Fibroblast of lung (primary cell): ENCODE measurements around the gene SNX20. TPM values are rescaled to one million over a fixed set of nuclear protein-coding genes. Genes with fewer than 3 reads are reported as not detected.
A peak's percentile ranks its signal among the peaks of the same experiment; 100 is the strongest.

ENCODE experiments used
- DNase-seq, 2 donors: peaks; one replicate each; pipeline versions ENCODE4 v3.0.0 to v3.0.0-alpha.2; 2010; ENCODE audit warnings: low read depth in 2 of 2
- H2AFZ ChIP-seq: 2 replicates; pipeline ENCODE4 v1.5.1; 2012; ENCODE audit warnings: low read length, control low read depth, inconsistent platforms
- H3K27ac ChIP-seq: 2 replicates; pipeline ENCODE4 v1.5.1; 2011; ENCODE audit warnings: low read length, control low read depth; ENCODE audit not compliant: insufficient read depth
- H3K27me3 ChIP-seq: 2 replicates; pipeline ENCODE4 v1.5.1; 2011; ENCODE audit warnings: mild to moderate bottlenecking, low read length; ENCODE audit not compliant: control insufficient read depth, insufficient read depth
- H3K36me3 ChIP-seq: 2 replicates; pipeline ENCODE4 v1.5.1; 2011; ENCODE audit warnings: low read length; ENCODE audit not compliant: control insufficient read depth, insufficient read depth
- H3K4me1 ChIP-seq: 2 replicates; pipeline ENCODE4 v1.5.1; 2011; ENCODE audit warnings: low read length; ENCODE audit not compliant: control insufficient read depth, insufficient read depth; ENCODE audit errors: extremely low read depth
- H3K4me2 ChIP-seq: 2 replicates; pipeline ENCODE4 v1.5.1; 2011; ENCODE audit warnings: low read length, control low read depth; ENCODE audit not compliant: insufficient read depth; ENCODE audit errors: extremely low read depth
- H3K4me3 ChIP-seq, 4 experiments: fragments of 200-600 bp in 1 of 4; sonication (generic) in 1 of 4; replicated peaks in 1 of 4; 2 replicates each; pipeline ENCODE4 v1.5.1; 2011 to 2016; ENCODE audit warnings: low read length in 4 of 4, low read depth in 3 of 4, mild to moderate bottlenecking in 3 of 4, control low read depth in 2 of 4, inconsistent platforms in 1 of 4, mixed read lengths in 1 of 4; ENCODE audit not compliant: insufficient read depth in 1 of 4; ENCODE audit errors: control extremely low read depth in 1 of 4
- H3K79me2 ChIP-seq: 2 replicates; pipeline ENCODE4 v1.5.1; 2012; ENCODE audit warnings: mild to moderate bottlenecking, low read length, inconsistent platforms; ENCODE audit not compliant: control insufficient read depth, insufficient read depth
- H3K9ac ChIP-seq: 2 replicates; pipeline ENCODE4 v1.5.1; 2011; ENCODE audit warnings: mild to moderate bottlenecking, low read length, control low read depth; ENCODE audit not compliant: insufficient read depth
- H3K9me3 ChIP-seq: 2 replicates; pipeline ENCODE4 v1.5.1; 2012; ENCODE audit warnings: low read depth, low read length; ENCODE audit not compliant: control insufficient read depth, insufficient read depth
- H4K20me1 ChIP-seq: 2 replicates; pipeline ENCODE4 v1.5.1; 2011; ENCODE audit warnings: low read length; ENCODE audit not compliant: control insufficient read depth, insufficient read depth; ENCODE audit errors: extremely low read depth
- CTCF ChIP-seq, 2 donors: IDR thresholded peaks in 1 of 2; conservative IDR thresholded peaks in 1 of 2; 1 replicate in 1 of 2; 2 replicates in 1 of 2; pipeline ENCODE4 v1.5.1; 2011 to 2012; ENCODE audit warnings: low read length in 2 of 2, control low read depth in 1 of 2, inconsistent platforms in 1 of 2, low read depth in 1 of 2, mild to moderate bottlenecking in 1 of 2
- EZH2 ChIP-seq: IDR thresholded peaks from 2 replicates; pipeline ENCODE4 v1.5.1; 2012; ENCODE audit warnings: low read length, control low read depth, mild to moderate bottlenecking; ENCODE audit errors: missing control alignments
- polyA plus RNA-seq, 2 donors: library from polyadenylated mRNA; depleted of rRNA in 1 of 2; stranded (reverse) in 1 of 2; unstranded in 1 of 2; fragments of >200 nt; gene quantifications; 2 replicates each; pipeline ENCODE4 v1.2.1, GENCODE V29; 2011 to 2012; ENCODE audit warnings: missing spikeins in 1 of 2
- total RNA-seq: library from RNA; depleted of rRNA; stranded (reverse); fragments of >200 nt; gene quantifications from 2 replicates; pipeline ENCODE4 v1.2.1, GENCODE V29; 2014

Gene SNX20
- total and polyA plus RNA-seq, 2 donors (not counting 1 experiment from before 2014, with no cell fraction given), result not detected

DNA sequence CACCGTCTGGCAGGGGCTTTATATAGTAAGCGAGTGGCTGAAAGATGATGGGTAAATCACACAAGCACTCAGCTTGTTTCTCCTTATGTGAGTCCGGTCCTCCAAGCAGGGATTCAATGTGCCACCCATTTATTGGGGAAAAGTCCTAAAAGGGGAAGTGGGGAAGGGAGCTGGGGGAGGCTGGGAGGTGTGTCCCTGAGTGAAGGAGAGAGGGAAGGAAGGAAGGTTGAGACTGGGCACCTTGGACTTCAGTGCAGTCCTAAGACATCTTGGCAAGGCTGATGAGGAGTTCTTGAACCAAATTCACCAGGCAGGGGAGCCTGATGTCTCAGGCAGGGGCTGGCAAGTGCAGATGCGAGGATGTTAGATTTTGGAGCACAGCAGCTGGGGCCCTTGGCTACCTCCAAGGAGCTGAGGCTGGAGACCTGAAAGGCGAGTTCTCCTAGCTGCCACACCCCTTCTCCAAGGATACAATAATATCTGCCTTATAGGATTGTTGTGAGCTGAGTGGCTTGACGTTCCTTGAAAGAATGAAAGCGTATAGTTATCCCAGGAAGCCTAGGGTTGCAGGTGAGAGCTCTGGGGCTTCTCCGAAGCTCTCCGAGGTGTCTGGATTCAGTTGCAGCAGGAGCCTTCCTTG is 37.8 kb upstream of the SNX20 start:
- Histone ChIP-seq H3K27ac (no peak overlapping the region), H3K4me2 (no peak overlapping the region), H2AFZ (no peak overlapping the region)

GRCh38 chr16:50718061-50718760 is 37.1 kb upstream of the SNX20 start:
- no peak for TF ChIP-seq EZH2
- TF ChIP-seq CTCF (conservative IDR thresholded peaks at IDR 0.05 in 1 of 2, IDR thresholded peaks at IDR 0.05 in 1 of 2; ENCODE audit: low read depth in 1 of 2, low read length in 2 of 2), result no peak
- no peak for DNase-seq

More for the DNA sequence above, 37.8 kb upstream of the SNX20 start:
- H3K4me3 ChIP-seq, result no peak overlapping the region
- no peaks in the 10 kb centered on the region for H4K20me1 ChIP-seq
- DNase-seq, result no peak
- H3K4me1 ChIP-seq, result no peaks in the 10 kb centered on the region
- H3K27me3 ChIP-seq, result no peaks in the 10 kb centered on the region
- H3K9me3 ChIP-seq, result no peaks in the 10 kb centered on the region
- H3K79me2 ChIP-seq, result no peaks in the 10 kb centered on the region
- no peak overlapping the region for H3K9ac ChIP-seq
- no peaks in the 10 kb centered on the region for H3K36me3 ChIP-seq
- no peak for TF ChIP-seq EZH2
- no peak for TF ChIP-seq CTCF (conservative IDR thresholded peaks at IDR 0.05 in 1 of 2, IDR thresholded peaks at IDR 0.05 in 1 of 2; ENCODE audit: low read depth in 1 of 2, low read length in 2 of 2)

GRCh38 chr16:50717494-50717893 is 36.4 kb upstream of the SNX20 start:
- Histone ChIP-seq H3K4me2 (no peak overlapping the region), H3K79me2 (no peaks in the 10 kb centered on the region), H3K36me3 (no peaks in the 10 kb centered on the region), H3K4me3 (no peak overlapping the region), H3K9me3 (no peaks in the 10 kb centered on the region), H3K27ac (no peak overlapping the region), H4K20me1 (no peaks in the 10 kb centered on the region), H2AFZ (no peak overlapping the region), H3K9ac (no peak overlapping the region), H3K4me1 (no peaks in the 10 kb centered on the region), H3K27me3 (no peaks in the 10 kb centered on the region)
- DNase-seq, result no peak
- TF ChIP-seq CTCF (conservative IDR thresholded peaks at IDR 0.05 in 1 of 2, IDR thresholded peaks at IDR 0.05 in 1 of 2; ENCODE audit: low read depth in 1 of 2, low read length in 2 of 2) (no peak), EZH2 (no peak)

More at GRCh38 chr16:50718061-50718760, 37.1 kb upstream of the SNX20 start:
- no peaks in the 10 kb centered on the region for H3K9me3 ChIP-seq
- H3K36me3 ChIP-seq, result no peaks in the 10 kb centered on the region
- H3K9ac ChIP-seq, result no peak overlapping the region
- no peaks in the 10 kb centered on the region for H3K79me2 ChIP-seq
- H3K4me1 ChIP-seq, result no peaks in the 10 kb centered on the region
- H3K4me2 ChIP-seq, result no peak overlapping the region
- H3K4me3 ChIP-seq, result peak overlapping the region in 1 of 4 experiments; percentile 14
- no peaks in the 10 kb centered on the region for H3K27me3 ChIP-seq
- no peaks in the 10 kb centered on the region for H4K20me1 ChIP-seq
- no peak overlapping the region for H3K27ac ChIP-seq
- H2AFZ ChIP-seq, result no peak overlapping the region
